CD4-positive, alpha-beta T cell (primary cell): ENCODE results near the gene BARHL2. TPM values are rescaled to one million over a fixed set of nuclear protein-coding genes. Genes with fewer than 3 reads are reported as not detected.
A peak's percentile ranks its signal among the peaks of the same experiment; 100 is the strongest.

ENCODE experiments used
- ATAC-seq: fragments of 200-7000 bp; cut with Tn5 transposase; one replicate; pipeline ENCODE4 v1.10.0; 2022; ENCODE audit warnings: mild to moderate bottlenecking; ENCODE audit not compliant: poor library complexity
- CTCF ChIA-PET: fragments of 350-600 bp; sonication (Branson Sonifier 250); formaldehyde crosslinking; loops from one replicate; lab custom pipeline; 2021; ENCODE audit warnings: antibody characterized with exemption, inconsistent platforms; lab: Charles Lee
- POLR2A ChIA-PET: fragments of 350-600 bp; sonication (Branson Sonifier 250); formaldehyde crosslinking; loops from one replicate; lab custom pipeline; 2021; ENCODE audit warnings: antibody characterized with exemption, inconsistent platforms; lab: Charles Lee
- DNase-seq, 14 experiments: peaks; one replicate each; pipeline ENCODE4 v3.0.0-alpha.2; 2013 to 2020; ENCODE audit warnings: mixed read lengths in 2 of 14
- H3K27ac ChIP-seq, 2 donors: one replicate each; pipeline versions ENCODE4 v1.5.1 to v1.7.0; 2013; ENCODE audit warnings: low read length in 2 of 2, low read depth in 1 of 2, mild to moderate bottlenecking in 1 of 2
- H3K27me3 ChIP-seq, 2 experiments: 1 replicate in 1 of 2; 2 replicates in 1 of 2; pipeline versions ENCODE4 v1.6.1 to v1.7.0; 2013; ENCODE audit warnings: low read length in 2 of 2, control low read depth in 1 of 2, mild to moderate bottlenecking in 1 of 2, moderate library complexity in 1 of 2; ENCODE audit not compliant: insufficient read depth in 2 of 2, control insufficient read depth in 1 of 2
- H3K36me3 ChIP-seq: one replicate; pipeline ENCODE4 v1.6.1; 2013; ENCODE audit warnings: low read length, control low read depth; ENCODE audit not compliant: insufficient read depth
- H3K4me1 ChIP-seq: one replicate; pipeline ENCODE4 v1.6.1; 2013; ENCODE audit warnings: low read length, control low read depth; ENCODE audit not compliant: insufficient read depth
- H3K4me3 ChIP-seq: one replicate; pipeline ENCODE4 v1.5.1; 2013; ENCODE audit warnings: mild to moderate bottlenecking, low read length, moderate library complexity
- H3K9me3 ChIP-seq, 2 experiments: 1 replicate in 1 of 2; 2 replicates in 1 of 2; pipeline versions ENCODE4 v1.6.1 to v1.7.0; 2013; ENCODE audit warnings: low read length in 2 of 2, mild to moderate bottlenecking in 2 of 2, control low read depth in 1 of 2, moderate library complexity in 1 of 2; ENCODE audit not compliant: control insufficient read depth in 1 of 2, insufficient read depth in 1 of 2
- H3K27ac Mint-ChIP-seq: one replicate; pipeline ENCODE4 v1.8.0; 2020; ENCODE audit warnings: mixed read lengths
- H3K27me3 Mint-ChIP-seq: one replicate; pipeline ENCODE4 v1.8.0; 2021; ENCODE audit warnings: mixed read lengths
- H3K36me3 Mint-ChIP-seq: one replicate; pipeline ENCODE4 v1.8.0; 2021; ENCODE audit warnings: low read depth, mixed read lengths
- H3K4me1 Mint-ChIP-seq: one replicate; pipeline ENCODE4 v1.8.0; 2021; ENCODE audit warnings: low read depth, mixed read lengths
- H3K4me3 Mint-ChIP-seq: one replicate; pipeline ENCODE4 v1.8.0; 2020; ENCODE audit warnings: mild to moderate bottlenecking, mixed read lengths
- H3K9me3 Mint-ChIP-seq: one replicate; pipeline ENCODE4 v1.8.0; 2020; ENCODE audit warnings: mixed read lengths
- intact Hi-C, 2 experiments: fragments of 100-400 bp; cut with DNase I in 1 of 2; cut with micrococcal nuclease in 1 of 2; formaldehyde crosslinking; loops; one replicate each; pipeline versions ENCODE4 v1.15.1 to v1.9.0; 2023 to 2025; cut with DNase I, micrococcal nuclease
- total RNA-seq, 174 experiments: library from RNA in 2 of 174; stranded (reverse) in 2 of 174; gene quantifications; one replicate each; pipeline ENCODE4 v1.2.3 and lab custom pipeline; 2021 to 2026
- TF ChIP-seq, protein P1 (sequence below): fragments of 200-600 bp; IDR thresholded peaks from one replicate; pipeline ENCODE4 v1.8.0; 2022; ENCODE audit warnings: antibody characterized with exemption, mild to moderate bottlenecking

BARHL2 gene
- total RNA-seq, 2 experiments from 2014 or later, result not detected

GRCh38 chr1:90706437-90707362, 10.4 kb downstream of the BARHL2 start:
- peak overlapping the region; percentile 68 for H3K4me3 Mint-ChIP-seq
- H3K4me1 Mint-ChIP-seq, result peaks cover 20% of the 10 kb centered on the region
- H3K27ac Mint-ChIP-seq, result no peak overlapping the region
- Histone ChIP-seq H3K36me3 (no peaks in the 10 kb centered on the region), H3K4me1 (peaks cover 23% of the 10 kb centered on the region), H3K4me3 (no peak overlapping the region), H3K27ac (no peak overlapping the region), H3K27me3 (peaks cover 79 to 90% of the 10 kb centered on the region in 2 experiments), H3K9me3 (peaks cover 11 to 34% of the 10 kb centered on the region in 2 experiments)
- peaks cover 97% of the 10 kb centered on the region for H3K27me3 Mint-ChIP-seq
- intact Hi-C loops, result no loop called here
- ATAC-seq (peak; percentile 44), DNase-seq (no peak)
- TF ChIP-seq, protein P1, sequence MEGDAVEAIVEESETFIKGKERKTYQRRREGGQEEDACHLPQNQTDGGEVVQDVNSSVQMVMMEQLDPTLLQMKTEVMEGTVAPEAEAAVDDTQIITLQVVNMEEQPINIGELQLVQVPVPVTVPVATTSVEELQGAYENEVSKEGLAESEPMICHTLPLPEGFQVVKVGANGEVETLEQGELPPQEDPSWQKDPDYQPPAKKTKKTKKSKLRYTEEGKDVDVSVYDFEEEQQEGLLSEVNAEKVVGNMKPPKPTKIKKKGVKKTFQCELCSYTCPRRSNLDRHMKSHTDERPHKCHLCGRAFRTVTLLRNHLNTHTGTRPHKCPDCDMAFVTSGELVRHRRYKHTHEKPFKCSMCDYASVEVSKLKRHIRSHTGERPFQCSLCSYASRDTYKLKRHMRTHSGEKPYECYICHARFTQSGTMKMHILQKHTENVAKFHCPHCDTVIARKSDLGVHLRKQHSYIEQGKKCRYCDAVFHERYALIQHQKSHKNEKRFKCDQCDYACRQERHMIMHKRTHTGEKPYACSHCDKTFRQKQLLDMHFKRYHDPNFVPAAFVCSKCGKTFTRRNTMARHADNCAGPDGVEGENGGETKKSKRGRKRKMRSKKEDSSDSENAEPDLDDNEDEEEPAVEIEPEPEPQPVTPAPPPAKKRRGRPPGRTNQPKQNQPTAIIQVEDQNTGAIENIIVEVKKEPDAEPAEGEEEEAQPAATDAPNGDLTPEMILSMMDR, result no peak
- ChIA-PET POLR2A (no interaction called here), CTCF (no interaction called here)
- H3K9me3 Mint-ChIP-seq, result no peaks in the 10 kb centered on the region
- no peaks in the 10 kb centered on the region for H3K36me3 Mint-ChIP-seq

- no peaks in the 10 kb centered on the region for H3K36me3 Mint-ChIP-seq
- TF ChIP-seq, protein P1, result no peak
- intact Hi-C loops, result no loop called here
Observed at GRCh38 chr1:90705956-90706355, 11.1 kb downstream of the BARHL2 start.

GRCh38 chr1:90704817-90705216, 12.3 kb downstream of the BARHL2 start:
- peaks cover 17% of the 10 kb centered on the region for H3K4me1 ChIP-seq
- ChIA-PET POLR2A (no interaction called here), CTCF (interaction anchor here (0.8 kb wide), 1 partner anchor 11 kb away, joined by 3 read pairs; no protein-coding TSS in a partner anchor)
- Mint-ChIP-seq H3K27ac (no peak overlapping the region), H3K4me3 (no peak overlapping the region), H3K36me3 (no peaks in the 10 kb centered on the region), H3K27me3 (peaks cover 92% of the 10 kb centered on the region), H3K4me1 (peaks cover 20% of the 10 kb centered on the region), H3K9me3 (no peaks in the 10 kb centered on the region)
- intact Hi-C loops, result no loop called here
- ATAC-seq (no peak), DNase-seq (no peak)
- H3K27me3 ChIP-seq, result peaks cover 62 to 88% of the 10 kb centered on the region in 2 experiments
- H3K36me3 ChIP-seq, result no peaks in the 10 kb centered on the region
- peaks cover 10 to 22% of the 10 kb centered on the region in 2 experiments for H3K9me3 ChIP-seq
- H3K4me3 ChIP-seq, result no peak overlapping the region
- TF ChIP-seq, protein P1, result no peak
- H3K27ac ChIP-seq, result no peak overlapping the region

More at GRCh38 chr1:90705956-90706355, 11.1 kb downstream of the BARHL2 start:
- H3K4me3 Mint-ChIP-seq, result peak overlapping the region; percentile 68
- no peak overlapping the region for H3K27ac Mint-ChIP-seq
- Histone ChIP-seq H3K9me3 (peaks cover 10 to 30% of the 10 kb centered on the region in 2 experiments), H3K36me3 (no peaks in the 10 kb centered on the region), H3K4me3 (no peak overlapping the region), H3K27ac (no peak overlapping the region), H3K4me1 (peaks cover 22% of the 10 kb centered on the region), H3K27me3 (peaks cover 74 to 90% of the 10 kb centered on the region in 2 experiments)
- no peak for ATAC-seq
- no peaks in the 10 kb centered on the region for H3K9me3 Mint-ChIP-seq
- ChIA-PET POLR2A (no interaction called here), CTCF (no interaction called here)
- H3K27me3 Mint-ChIP-seq, result peaks cover 96% of the 10 kb centered on the region
- H3K4me1 Mint-ChIP-seq, result peaks cover 20% of the 10 kb centered on the region
- DNase-seq, result no peak
